Stomach (tissue), 9 donors: ENCODE results near the gene PLAC9. TPM values are rescaled to one million over a fixed set of nuclear protein-coding genes. Genes with fewer than 3 reads are reported as not detected.

Source experiments
- DNase-seq, 2 donors: peaks; one replicate each; pipeline versions ENCODE4 v3.0.0 to v3.0.0-alpha.2; 2013 to 2019
- H3K27ac ChIP-seq, 5 donors: fragments of 200-600 bp in 4 of 5; sonication (generic) in 4 of 5; one replicate each; pipeline ENCODE4 v1.5.1; 2013 to 2019; ENCODE audit warnings: mild to moderate bottlenecking in 1 of 5, moderate library complexity in 1 of 5
- H3K27me3 ChIP-seq, 3 donors: fragments of 200-600 bp; sonication (generic); one replicate each; pipeline ENCODE4 v1.5.1; 2017 to 2019; ENCODE audit warnings: mixed run types in 1 of 3
- H3K36me3 ChIP-seq, 4 donors: fragments of 200-600 bp; sonication (generic); 1 replicate in 3 of 4; 2 replicates in 1 of 4; pipeline ENCODE4 v1.5.1; 2016 to 2019
- H3K4me1 ChIP-seq, 4 donors: fragments of 200-600 bp; sonication (generic); one replicate each; pipeline ENCODE4 v1.5.1; 2016 to 2019
- H3K4me3 ChIP-seq, 4 donors: fragments of 200-600 bp; sonication (generic) in 3 of 4; one replicate each; pipeline ENCODE4 v1.5.1; 2016 to 2019; ENCODE audit warnings: mild to moderate bottlenecking in 1 of 4
- H3K9me3 ChIP-seq, 4 donors: fragments of 200-600 bp; sonication (generic); one replicate each; pipeline ENCODE4 v1.5.1; 2016 to 2019
- EP300 ChIP-seq: sonication (generic); formaldehyde crosslinking; IDR thresholded peaks from one replicate; pipeline ENCODE4 v1.6.1; 2017; ENCODE audit warnings: antibody characterized with exemption
- POLR2A ChIP-seq, 4 donors: fragments of 450-650 bp; IDR thresholded peaks; one replicate each; pipeline ENCODE4 v1.6.1; 2016; ENCODE audit warnings: antibody characterized with exemption in 4 of 4, control low read depth in 2 of 4, mild to moderate bottlenecking in 1 of 4, moderate library complexity in 1 of 4
- POLR2AphosphoS5 ChIP-seq, 3 donors: sonication (generic); formaldehyde crosslinking; IDR thresholded peaks; one replicate each; pipeline ENCODE4 v1.6.1; 2016; ENCODE audit warnings: antibody characterized with exemption in 3 of 3
- WGBS, 5 donors: extraction: QIAGEN DNeasy Blood & Tissue Kit in 3 of 5; methylation state at CpG; one replicate each; pipeline versions ENCODE4 v1.1.5 to v1.1.7; 2013 to 2018; 5-methylcytosine and 5-hydroxymethylcytosine counted together
- intact Hi-C: fragments of 100-400 bp; cut with DNase I; formaldehyde crosslinking; loops from one replicate; pipeline ENCODE4 v1.15.1; 2023; ENCODE audit warnings: low total_unique reads
- polyA plus RNA-seq, 3 donors: library from polyadenylated mRNA; stranded (reverse); fragments of 200-250 nt; gene quantifications; one replicate each; pipeline ENCODE4 v1.2.3, GENCODE V29; 2013
- total RNA-seq, 5 donors: library from RNA; depleted of rRNA; stranded (reverse); fragments of >200 nt; gene quantifications; one replicate each; pipeline versions ENCODE4 v1.1.0 to v1.2.3, GENCODE V29; 2014 to 2016
- TF ChIP-seq, protein P1 (sequence below), 7 experiments: fragments of 450-650 bp in 4 of 7; fragments of 200-600 bp in 3 of 7; sonication (generic) in 3 of 7; IDR thresholded peaks; one replicate each; pipeline ENCODE4 v1.5.1; 2016 to 2019; ENCODE audit warnings: antibody characterized with exemption in 7 of 7, control low read depth in 2 of 7, mild to moderate bottlenecking in 1 of 7
- donor health status: healthy with polysubstance abuse.
- donor health status: Bipolar disorder and iron deficiency.
- donor health status: healthy.

Gene PLAC9
- total and polyA plus RNA-seq, 8 donors: 2.0 to 37.4 (median 20.3) TPM; not detected in 2

DNA sequence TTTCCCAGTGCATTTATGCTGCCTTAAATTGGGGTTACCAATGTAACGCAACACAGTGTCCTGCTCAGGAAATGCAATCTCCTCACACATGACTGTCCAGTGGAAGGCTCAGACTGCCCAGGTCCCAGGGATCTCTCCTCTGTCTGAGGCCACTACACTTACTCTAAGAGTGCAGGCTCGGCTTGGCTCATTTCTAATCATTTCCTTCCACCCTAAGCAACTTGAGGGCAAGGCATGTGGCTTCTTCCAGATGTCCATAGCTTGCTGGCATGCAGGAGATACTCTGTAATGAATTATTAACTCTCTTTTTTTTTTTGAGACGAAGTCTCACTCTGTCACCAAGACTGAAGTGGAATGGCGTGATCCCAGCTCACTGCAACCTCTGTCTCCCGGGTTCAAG, 23.7 kb downstream of the PLAC9 start:
- Histone ChIP-seq H3K4me3 (no peak overlapping the region), H3K9me3 (no peaks in the 10 kb centered on the region), H3K27me3 (no peaks in the 10 kb centered on the region), H3K27ac (peak overlapping the region; percentile 65 to 87 (median 80)), H3K4me1 (peaks cover 39 to 71% (median 52%) of the 10 kb centered on the region in 4 donors), H3K36me3 (peaks cover 49 to 100% (median 99%) of the 10 kb centered on the region in 4 donors)
- no peak for TF ChIP-seq POLR2A (IDR thresholded peaks at IDR 0.05)
- DNase-seq: no peak
- intact Hi-C loops: loop anchor here (5.0 kb wide), 1 partner anchor 51 kb away; the partner anchor contains the start of gene ANXA11
- 75 to 89% (median 82%) methylated on average over 5 of the region's 5 CpGs for WGBS, 5 donors

DNA sequence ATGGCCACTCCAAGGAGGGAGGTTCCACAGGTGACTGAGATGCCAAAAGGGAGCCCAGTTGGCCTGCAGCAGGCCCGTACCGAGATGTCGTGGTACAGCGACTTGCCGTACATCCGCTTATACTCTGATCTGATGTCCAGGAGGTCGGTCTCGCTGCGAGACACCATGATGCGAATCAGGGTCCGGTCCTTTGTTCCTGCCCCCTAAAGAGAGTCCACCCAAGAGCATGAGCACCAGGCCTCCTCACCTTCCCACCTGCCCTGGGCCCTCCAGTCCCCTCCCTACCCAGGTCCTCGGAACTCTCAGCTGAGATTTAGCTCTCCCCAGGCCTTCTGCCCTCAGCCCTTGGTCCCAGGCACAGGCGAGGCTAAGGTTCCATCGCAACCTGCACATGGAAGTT, 25.0 kb downstream of the PLAC9 start:
- intact Hi-C loops: loop anchor here (5.0 kb wide), 1 partner anchor 50 kb away; the partner anchor contains the start of gene ANXA11
- Histone ChIP-seq H3K36me3 (peaks cover 54 to 100% (median 99%) of the 10 kb centered on the region in 4 donors), H3K9me3 (no peaks in the 10 kb centered on the region), H3K27me3 (no peaks in the 10 kb centered on the region), H3K4me3 (no peak overlapping the region), H3K27ac (peak overlapping the region in 4 of 5 donors; percentile 75 to 87 (median 83)), H3K4me1 (peaks cover 43 to 82% (median 56%) of the 10 kb centered on the region in 4 donors)
- WGBS, 5 donors: 96 to 99% (median 97%) methylated on average over 14 of the region's 14 CpGs
- no peak for DNase-seq
- TF ChIP-seq, protein P1, sequence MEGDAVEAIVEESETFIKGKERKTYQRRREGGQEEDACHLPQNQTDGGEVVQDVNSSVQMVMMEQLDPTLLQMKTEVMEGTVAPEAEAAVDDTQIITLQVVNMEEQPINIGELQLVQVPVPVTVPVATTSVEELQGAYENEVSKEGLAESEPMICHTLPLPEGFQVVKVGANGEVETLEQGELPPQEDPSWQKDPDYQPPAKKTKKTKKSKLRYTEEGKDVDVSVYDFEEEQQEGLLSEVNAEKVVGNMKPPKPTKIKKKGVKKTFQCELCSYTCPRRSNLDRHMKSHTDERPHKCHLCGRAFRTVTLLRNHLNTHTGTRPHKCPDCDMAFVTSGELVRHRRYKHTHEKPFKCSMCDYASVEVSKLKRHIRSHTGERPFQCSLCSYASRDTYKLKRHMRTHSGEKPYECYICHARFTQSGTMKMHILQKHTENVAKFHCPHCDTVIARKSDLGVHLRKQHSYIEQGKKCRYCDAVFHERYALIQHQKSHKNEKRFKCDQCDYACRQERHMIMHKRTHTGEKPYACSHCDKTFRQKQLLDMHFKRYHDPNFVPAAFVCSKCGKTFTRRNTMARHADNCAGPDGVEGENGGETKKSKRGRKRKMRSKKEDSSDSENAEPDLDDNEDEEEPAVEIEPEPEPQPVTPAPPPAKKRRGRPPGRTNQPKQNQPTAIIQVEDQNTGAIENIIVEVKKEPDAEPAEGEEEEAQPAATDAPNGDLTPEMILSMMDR (IDR thresholded peaks at IDR 0.05): no peak
- no peak for TF ChIP-seq EP300
- no peak for TF ChIP-seq POLR2A (IDR thresholded peaks at IDR 0.05)
- TF ChIP-seq POLR2AphosphoS5 (IDR thresholded peaks at IDR 0.05): no peak

DNA sequence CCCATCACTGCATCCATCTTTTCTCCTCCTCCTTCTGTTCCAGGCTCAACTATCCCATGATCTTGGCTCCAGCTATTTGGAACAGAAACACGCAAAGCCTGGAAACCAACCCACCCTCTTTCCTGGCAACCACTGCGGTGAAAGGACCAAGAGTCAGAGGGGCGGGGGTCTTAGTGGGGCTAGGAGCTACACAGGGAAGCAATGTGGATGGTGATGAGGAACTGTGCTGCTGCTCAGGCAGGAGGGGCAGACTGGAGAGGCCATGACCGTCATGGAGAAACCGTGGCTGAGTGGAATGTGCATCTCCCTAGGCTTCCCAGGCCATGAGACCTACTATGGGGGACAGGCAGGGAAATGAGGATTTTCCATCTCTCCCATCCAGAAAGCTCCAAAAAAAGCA, 25.6 kb downstream of the PLAC9 start:
- intact Hi-C loops: loop anchor here (5.0 kb wide), 1 partner anchor 49 kb away; the partner anchor contains the start of gene ANXA11
- WGBS, 5 donors: 77 to 91% (median 78%) methylated on average over 5 of the region's 5 CpGs
- no peak for DNase-seq
- Histone ChIP-seq H3K27me3 (no peaks in the 10 kb centered on the region), H3K4me1 (peaks cover 45 to 88% (median 57%) of the 10 kb centered on the region in 4 donors), H3K9me3 (no peaks in the 10 kb centered on the region), H3K4me3 (no peak overlapping the region), H3K36me3 (peaks cover 54 to 100% (median 99%) of the 10 kb centered on the region in 4 donors), H3K27ac (peak overlapping the region; percentile 39 to 87 (median 80))
- TF ChIP-seq, protein P1 (IDR thresholded peaks at IDR 0.05): no peak
- TF ChIP-seq EP300 (no peak), POLR2AphosphoS5 (IDR thresholded peaks at IDR 0.05) (no peak), POLR2A (IDR thresholded peaks at IDR 0.05) (no peak)

DNA sequence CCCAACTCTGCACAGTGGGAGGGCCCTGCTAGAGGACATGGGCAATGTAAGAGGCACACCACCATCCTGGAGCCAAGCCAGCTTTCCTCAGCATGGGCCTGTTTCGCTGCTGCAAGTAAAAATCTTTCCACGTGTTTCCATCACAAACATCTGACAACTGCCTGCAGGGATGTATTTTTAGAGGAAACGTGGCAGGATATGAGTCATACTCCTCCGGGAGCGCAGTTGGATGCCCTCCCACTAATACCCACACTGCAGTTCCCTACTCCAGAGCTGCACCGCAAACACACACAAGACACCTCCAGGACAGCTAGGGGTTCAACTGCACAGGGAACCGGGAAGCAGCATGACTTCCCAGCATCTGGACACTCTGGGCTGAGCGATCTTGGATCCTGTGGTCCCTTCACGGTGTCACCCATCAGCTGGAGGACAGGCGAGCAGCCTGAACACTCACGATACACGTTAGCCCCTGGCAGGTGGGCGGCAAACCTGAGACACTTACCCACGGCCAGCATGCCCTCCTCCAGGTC, 26.1 kb downstream of the PLAC9 start:
- 2 to 59% (median 47%) methylated on average over 6 to 14 of the region's 14 CpGs for WGBS, 5 donors
- no peaks in the 10 kb centered on the region for H3K27me3 ChIP-seq
- H3K9me3 ChIP-seq: no peaks in the 10 kb centered on the region
- H3K27ac ChIP-seq: peak overlapping the region; percentile 45 to 87 (median 80)
- TF ChIP-seq POLR2AphosphoS5 (IDR thresholded peaks at IDR 0.05) (peak; percentile 57 to 84 (median 64)), EP300 (no peak)
- no peak overlapping the region for H3K4me3 ChIP-seq
- H3K4me1 ChIP-seq: peaks cover 50 to 93% (median 61%) of the 10 kb centered on the region in 4 donors
- H3K36me3 ChIP-seq: peaks cover 52 to 100% (median 99%) of the 10 kb centered on the region in 4 donors
- DNase-seq: peak; percentile 64 to 92
- intact Hi-C loops: loop anchor here (5.0 kb wide), 1 partner anchor 49 kb away; the partner anchor contains the start of gene ANXA11

DNA sequence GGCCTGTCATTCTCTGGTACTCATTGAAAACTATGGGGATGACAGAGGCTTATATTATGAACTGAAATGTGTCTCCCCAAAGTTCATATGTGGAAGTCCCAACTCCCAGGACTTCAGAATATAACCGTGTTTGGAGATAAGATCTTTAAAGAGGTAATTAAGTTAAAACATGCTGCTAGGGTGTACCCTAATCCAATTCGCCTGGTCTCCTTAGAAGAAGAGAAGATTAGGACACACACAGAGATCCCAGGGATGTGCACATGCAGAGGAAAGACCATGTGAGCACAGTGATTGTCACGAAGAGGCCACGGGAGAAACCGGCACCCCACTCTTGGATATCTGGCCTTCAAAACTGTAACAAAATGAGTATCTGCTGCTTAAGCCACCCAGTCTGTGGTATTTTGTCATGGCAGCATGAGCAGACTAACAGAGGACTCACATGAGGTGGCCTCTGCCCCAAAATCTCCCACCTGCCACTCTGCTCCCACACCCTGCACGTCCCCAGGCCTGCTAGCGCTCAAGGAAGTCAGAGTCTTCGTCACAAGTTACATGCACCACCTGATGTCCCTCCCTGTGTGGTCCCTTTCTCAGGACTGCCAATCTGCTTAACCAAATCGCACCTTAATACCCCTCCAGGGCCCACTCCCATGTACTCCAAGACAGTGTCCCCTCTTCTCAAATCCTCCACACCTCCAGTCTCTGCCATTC, 26.8 kb downstream of the PLAC9 start:
- Histone ChIP-seq H3K4me1 (peaks cover 57 to 97% (median 66%) of the 10 kb centered on the region in 4 donors), H3K27ac (peak overlapping the region; percentile 45 to 87 (median 80)), H3K9me3 (no peaks in the 10 kb centered on the region), H3K36me3 (peaks cover 54 to 100% (median 99%) of the 10 kb centered on the region in 4 donors), H3K27me3 (no peaks in the 10 kb centered on the region), H3K4me3 (no peak overlapping the region)
- intact Hi-C loops: loop anchor here (5.0 kb wide), 1 partner anchor 48 kb away; the partner anchor contains the start of gene ANXA11
- 76 to 82% (median 80%) methylated on average over 9 of the region's 9 CpGs for whole genome bisulfite sequencing, 5 donors
- TF ChIP-seq EP300 (no peak), POLR2AphosphoS5 (IDR thresholded peaks at IDR 0.05) (no peak), POLR2A (IDR thresholded peaks at IDR 0.05) (no peak)
- TF ChIP-seq, protein P1 (IDR thresholded peaks at IDR 0.05): no peak
- no peak for DNase-seq
